Prostate gland (tissue), 2 donors: ENCODE results near the gene INSM2.

ENCODE experiments used
- POLR2A ChIP-seq: fragments of 450-650 bp; IDR thresholded peaks from one replicate; pipeline ENCODE4 v1.6.1; 2016; ENCODE audit warnings: antibody characterized with exemption, mild to moderate bottlenecking
- POLR2AphosphoS5 ChIP-seq: sonication (generic); formaldehyde crosslinking; IDR thresholded peaks from one replicate; pipeline ENCODE4 v1.6.1; 2017; ENCODE audit warnings: antibody characterized with exemption
- TF ChIP-seq, protein P1 (sequence below), 4 experiments: fragments of 200-600 bp in 2 of 4; fragments of 450-650 bp in 2 of 4; sonication (generic) in 2 of 4; IDR thresholded peaks; 1 replicate in 3 of 4; 2 replicates in 1 of 4; pipeline ENCODE4 v1.5.1; 2016 to 2019; ENCODE audit warnings: antibody characterized with exemption in 4 of 4, mild to moderate bottlenecking in 2 of 4, moderate library complexity in 2 of 4

DNA sequence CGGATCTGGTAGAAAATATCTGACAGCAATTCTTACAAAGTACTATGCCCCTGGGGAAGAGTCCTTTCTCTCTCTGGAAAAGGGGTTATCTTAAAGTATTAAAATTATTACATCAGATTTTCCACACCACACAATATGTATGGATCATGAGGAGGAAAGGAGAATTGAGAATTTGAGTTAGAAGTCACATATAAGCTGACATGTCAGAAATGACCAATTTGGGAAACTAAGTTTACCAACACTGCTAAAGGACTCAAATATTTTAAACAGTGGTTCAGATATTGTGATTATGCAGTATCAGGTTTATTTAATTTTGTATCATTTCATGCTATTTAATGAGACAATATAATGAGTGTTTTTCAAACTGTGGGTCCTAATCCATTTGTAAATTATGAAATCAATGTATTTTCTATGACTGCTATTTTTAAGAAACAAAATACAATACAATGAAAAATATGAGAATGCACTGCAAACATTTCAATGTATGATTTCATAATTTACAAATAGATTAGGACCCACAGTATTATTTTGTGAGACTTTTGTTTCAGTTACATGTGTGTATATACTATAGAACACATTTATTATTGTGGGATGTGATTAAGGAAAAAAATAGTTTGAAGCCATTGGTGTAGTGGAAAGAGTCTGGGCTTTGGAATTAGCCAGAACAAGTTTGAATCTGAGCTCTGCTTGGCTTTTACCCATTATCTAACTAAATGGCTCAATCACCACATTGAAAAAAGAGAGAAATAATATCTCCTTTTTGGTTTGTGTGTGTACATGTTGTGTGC, 1.8 kb upstream of the INSM2 start:
- TF ChIP-seq, protein P1, sequence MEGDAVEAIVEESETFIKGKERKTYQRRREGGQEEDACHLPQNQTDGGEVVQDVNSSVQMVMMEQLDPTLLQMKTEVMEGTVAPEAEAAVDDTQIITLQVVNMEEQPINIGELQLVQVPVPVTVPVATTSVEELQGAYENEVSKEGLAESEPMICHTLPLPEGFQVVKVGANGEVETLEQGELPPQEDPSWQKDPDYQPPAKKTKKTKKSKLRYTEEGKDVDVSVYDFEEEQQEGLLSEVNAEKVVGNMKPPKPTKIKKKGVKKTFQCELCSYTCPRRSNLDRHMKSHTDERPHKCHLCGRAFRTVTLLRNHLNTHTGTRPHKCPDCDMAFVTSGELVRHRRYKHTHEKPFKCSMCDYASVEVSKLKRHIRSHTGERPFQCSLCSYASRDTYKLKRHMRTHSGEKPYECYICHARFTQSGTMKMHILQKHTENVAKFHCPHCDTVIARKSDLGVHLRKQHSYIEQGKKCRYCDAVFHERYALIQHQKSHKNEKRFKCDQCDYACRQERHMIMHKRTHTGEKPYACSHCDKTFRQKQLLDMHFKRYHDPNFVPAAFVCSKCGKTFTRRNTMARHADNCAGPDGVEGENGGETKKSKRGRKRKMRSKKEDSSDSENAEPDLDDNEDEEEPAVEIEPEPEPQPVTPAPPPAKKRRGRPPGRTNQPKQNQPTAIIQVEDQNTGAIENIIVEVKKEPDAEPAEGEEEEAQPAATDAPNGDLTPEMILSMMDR (IDR thresholded peaks at IDR 0.05) = no peak
- TF ChIP-seq POLR2AphosphoS5 = no peak
- TF ChIP-seq POLR2A = no peak
